22Rv1 (cell line): ENCODE data around the gene ACR.

Experiments used
- H3K27ac ChIP-seq: fragments of 450-650 bp; 2 replicates; pipeline ENCODE4 v1.5.1; 2017
- ZFX ChIP-seq: fragments of 450-650 bp; IDR thresholded peaks from 2 replicates; pipeline ENCODE4 v1.6.1; 2017; ENCODE audit warnings: antibody characterized with exemption, borderline replicate concordance
- TF ChIP-seq, protein P1 (sequence below): fragments of 450-650 bp; IDR thresholded peaks from 2 replicates; pipeline ENCODE4 v1.5.1; 2017; ENCODE audit warnings: mild to moderate bottlenecking

ACR gene

DNA sequence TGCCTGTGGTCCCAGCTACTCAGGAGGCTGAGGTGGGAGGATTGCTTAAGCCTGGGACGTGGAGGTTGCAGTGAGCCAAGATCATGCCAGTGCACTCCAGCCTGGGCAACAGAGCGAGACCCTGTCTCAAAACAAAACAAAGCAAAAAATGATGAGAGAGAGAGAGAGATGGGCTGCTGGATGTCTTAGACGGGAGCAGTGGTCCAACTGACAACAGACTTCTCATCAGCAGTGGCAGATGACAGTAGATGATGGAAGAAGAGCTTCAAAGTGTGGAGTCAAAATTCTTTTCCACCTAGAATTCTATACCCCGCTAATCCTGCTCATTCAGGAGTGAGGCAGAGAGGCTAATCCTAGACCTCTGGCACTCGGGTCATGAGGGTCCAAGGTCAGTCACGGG lies 29.0 kb upstream of the ACR start:
- H3K27ac ChIP-seq = no peak overlapping the region
- TF ChIP-seq, protein P1, sequence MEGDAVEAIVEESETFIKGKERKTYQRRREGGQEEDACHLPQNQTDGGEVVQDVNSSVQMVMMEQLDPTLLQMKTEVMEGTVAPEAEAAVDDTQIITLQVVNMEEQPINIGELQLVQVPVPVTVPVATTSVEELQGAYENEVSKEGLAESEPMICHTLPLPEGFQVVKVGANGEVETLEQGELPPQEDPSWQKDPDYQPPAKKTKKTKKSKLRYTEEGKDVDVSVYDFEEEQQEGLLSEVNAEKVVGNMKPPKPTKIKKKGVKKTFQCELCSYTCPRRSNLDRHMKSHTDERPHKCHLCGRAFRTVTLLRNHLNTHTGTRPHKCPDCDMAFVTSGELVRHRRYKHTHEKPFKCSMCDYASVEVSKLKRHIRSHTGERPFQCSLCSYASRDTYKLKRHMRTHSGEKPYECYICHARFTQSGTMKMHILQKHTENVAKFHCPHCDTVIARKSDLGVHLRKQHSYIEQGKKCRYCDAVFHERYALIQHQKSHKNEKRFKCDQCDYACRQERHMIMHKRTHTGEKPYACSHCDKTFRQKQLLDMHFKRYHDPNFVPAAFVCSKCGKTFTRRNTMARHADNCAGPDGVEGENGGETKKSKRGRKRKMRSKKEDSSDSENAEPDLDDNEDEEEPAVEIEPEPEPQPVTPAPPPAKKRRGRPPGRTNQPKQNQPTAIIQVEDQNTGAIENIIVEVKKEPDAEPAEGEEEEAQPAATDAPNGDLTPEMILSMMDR = no peak
- TF ChIP-seq ZFX = no peak

DNA sequence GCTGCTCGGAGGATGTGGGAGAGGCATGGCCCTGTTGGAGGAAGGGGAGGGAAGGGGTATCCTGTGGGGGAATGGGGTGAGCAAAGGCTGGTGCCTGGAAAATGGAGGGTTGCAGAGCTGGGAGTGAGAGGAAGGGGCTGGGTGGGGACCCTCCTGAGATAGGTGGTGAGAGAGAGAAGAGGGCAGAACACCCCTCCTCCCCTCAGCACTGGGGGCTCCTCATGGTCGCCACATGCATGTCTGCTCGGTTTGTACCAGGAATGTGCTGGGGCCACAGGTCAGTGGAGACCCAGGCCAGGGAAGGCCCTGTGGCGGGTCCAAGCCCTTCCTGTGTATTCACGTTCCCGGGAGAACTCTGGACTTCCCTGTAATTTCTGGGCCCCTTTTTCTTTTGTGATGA lies 27.8 kb upstream of the ACR start:
- TF ChIP-seq, protein P1 = no peak
- no peak for TF ChIP-seq ZFX
- no peak overlapping the region for H3K27ac ChIP-seq

DNA sequence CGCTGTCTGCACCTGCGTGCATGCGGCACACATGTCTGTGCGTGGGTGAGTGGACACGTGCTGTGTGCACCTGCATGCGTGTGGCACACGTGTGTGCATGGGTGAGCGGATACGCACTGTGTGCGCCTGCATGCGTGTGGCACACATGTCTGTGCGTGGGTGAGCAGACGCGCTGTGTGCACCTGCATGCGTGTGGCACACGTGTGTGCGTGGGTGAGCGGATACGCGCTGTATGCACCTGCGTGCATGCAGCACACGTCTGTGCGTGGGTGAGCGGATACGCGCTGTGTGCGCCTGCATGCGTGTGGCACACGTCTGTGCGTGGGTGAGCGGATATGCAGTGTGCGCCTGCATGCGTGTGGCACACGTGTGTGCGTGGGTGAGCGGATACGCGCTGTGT lies 27.1 kb upstream of the ACR start:
- H3K27ac ChIP-seq = no peak overlapping the region
- no peak for TF ChIP-seq ZFX
- TF ChIP-seq, protein P1 = no peak

DNA sequence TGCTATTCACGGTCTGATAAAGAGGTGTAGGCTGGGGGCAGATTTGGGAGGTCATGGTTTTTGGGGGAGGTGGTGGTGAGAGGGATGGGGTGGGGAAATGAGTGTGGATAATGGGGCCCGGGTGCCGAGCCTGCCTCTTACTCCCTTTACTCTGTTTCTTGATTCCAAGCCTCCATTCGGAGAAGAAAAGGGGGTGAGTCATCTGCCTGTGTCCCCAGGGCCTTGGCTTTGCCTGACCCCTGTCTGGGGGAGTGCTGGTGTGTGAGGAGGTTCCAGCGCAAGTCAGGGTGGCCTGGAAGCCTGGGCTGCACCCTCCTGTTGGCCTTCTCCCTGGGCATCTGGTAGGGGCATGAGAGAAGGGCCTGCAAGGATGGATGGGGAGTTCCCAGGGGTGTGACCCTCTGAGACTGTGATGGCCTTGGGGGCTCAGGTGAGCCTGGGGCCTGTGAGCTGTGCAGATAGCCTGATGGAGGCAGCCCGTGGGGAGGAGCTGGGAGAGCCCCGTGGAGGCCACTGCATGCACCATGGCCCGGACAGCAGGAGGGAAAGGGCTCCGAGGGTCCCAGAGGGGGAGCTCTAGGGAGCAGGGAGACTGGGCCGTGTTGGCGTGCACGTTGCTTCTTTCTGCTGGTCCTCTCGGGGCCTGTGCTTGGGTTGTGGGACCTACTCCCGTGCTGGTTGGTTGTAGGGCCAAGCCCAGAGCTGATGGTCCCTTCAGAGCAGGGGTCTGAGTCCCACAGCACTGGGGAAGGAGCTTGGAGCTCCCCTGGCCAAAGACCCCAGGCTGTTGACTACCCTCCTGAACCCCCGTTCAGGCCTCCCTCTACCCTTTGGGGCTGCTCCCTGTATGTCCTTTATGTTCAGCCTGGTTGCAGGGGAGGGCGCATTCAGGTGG lies 26.3 kb upstream of the ACR start:
- TF ChIP-seq, protein P1 = no peak
- no peak for TF ChIP-seq ZFX
- H3K27ac ChIP-seq = no peak overlapping the region

DNA sequence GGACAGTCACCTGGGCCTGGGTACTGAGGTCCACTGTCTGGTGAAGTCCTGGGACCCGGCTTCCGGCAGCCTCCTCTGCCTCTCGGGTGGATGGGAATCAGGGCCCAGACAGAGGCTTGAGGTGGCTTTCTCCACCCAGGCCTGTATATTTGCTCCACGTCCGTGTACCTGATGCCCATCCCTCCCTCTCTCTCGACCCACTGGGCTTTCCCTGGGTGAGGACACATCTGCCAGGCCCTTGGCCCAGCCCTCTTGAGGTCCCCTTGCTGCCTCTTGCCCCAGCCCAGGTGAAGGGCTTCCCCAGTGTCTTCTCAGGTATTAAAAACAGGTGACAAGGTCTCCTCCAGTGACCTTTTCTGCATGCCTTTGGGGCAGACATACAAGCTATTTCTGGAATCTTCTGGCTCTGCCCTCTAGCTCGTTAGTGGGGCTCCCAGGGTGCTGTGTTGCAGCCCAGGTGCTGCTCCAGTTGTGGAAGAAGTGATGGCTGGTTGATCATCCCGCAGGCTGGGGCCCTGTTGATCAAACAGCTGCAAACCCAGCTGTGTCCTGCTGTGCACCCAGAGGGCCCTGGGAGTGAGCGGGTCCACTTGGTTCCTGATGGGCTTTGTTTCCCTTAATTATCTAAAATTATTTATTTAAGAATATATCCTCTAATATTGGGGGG lies 25.5 kb upstream of the ACR start:
- no peak for TF ChIP-seq ZFX
- TF ChIP-seq, protein P1 = no peak
- no peak overlapping the region for H3K27ac ChIP-seq

DNA sequence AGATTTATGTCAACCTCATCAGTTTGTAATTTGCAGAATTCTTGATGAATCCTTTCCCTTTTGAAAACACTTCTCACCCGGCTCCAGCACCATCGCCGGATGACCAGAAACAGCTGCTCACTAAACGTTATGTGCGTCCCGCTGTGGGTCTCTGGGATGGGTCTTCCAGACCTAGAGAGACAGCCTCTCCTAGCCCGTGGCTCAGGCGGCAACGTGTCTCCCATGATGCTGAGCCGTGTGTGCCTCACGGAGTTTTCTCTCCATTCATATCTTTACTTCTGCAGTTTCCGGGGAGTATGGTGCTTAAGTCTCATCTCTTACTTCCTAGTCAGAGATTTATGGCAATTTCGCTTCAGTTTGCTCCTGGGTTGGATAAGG lies 25.0 kb upstream of the ACR start:
- no peak overlapping the region for H3K27ac ChIP-seq
- no peak for TF ChIP-seq ZFX
- TF ChIP-seq, protein P1 = no peak

DNA sequence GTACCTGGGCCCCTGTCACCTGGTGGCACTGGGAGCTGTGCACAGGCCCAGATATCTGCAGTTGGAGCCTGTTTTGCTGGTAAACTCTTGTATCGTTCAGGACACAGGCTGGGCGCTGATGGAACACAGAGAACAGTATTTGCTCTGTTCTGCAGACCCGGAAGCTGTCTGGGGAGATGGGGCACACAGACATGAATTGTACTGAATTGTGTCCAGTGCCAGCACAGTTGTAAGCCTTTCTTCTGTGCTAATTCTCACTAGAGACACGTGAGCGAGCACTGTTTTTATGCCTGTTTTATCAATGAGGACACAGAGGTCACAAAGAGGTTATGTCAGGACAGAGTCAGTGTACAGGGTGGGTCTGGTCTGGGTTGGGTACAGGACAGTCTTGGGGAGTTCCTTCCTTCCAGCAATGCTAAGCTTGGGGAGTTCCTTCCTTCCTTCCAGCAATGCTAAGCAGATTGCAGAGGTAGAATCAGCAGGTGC lies 24.4 kb upstream of the ACR start:
- TF ChIP-seq ZFX = no peak
- TF ChIP-seq, protein P1 = no peak
- H3K27ac ChIP-seq = no peak overlapping the region
